Measurements from ENCODE around the gene CRYBG2. TPM values are rescaled to one million over a fixed set of nuclear protein-coding genes. Genes with fewer than 3 reads are reported as not detected.
A peak's percentile ranks its signal among the peaks of the same experiment; 100 is the strongest.

Gene CRYBG2
- total and polyA plus RNA-seq, 10 of the 15 experiments (the other 5 are each of a cell fraction or from before 2014, with no cell fraction given): 0.03 to 1.2 (median 0.11) TPM; not detected in 4

- WGBS (ENCODE audit: insufficient coverage, insufficient replicate concordance, low lambda C conversion rate, missing lambda C conversion rate): under 1% methylated on average over 47 of the region's 51 CpGs
- H3K27ac ChIP-seq (ENCODE audit: control insufficient read depth, insufficient read depth): peak within 1 kb of the TSS; percentile 94
- intact Hi-C loops (cut with micrococcal nuclease; ENCODE audit: unreplicated experiment) (no loop called here), in situ Hi-C loops (cut with MboI) (no loop called here)
- peaks cover 4% of the 10 kb centered on the region for H3K79me2 ChIP-seq (ENCODE audit: control insufficient read depth, insufficient read depth, low read length)
- peak; percentile 96 for FAIRE-seq
- no peaks in the 10 kb centered on the region for H3K9me3 ChIP-seq (replicated peaks; ENCODE audit: control insufficient read depth, insufficient read depth, low read length)
- RAD21 ChIA-PET (ENCODE audit: unreplicated experiment): interaction anchor here (0.7 to 3.9 kb wide), 6 partner anchors 9 to 25 kb away, joined by 3 to 27 read pairs (median 14); partner anchors contain the start of gene CD52
- peak within 1 kb of the TSS; percentile 94 for H2AFZ ChIP-seq (ENCODE audit: control insufficient read depth, low read depth, low read length)
- peak; percentile 100 for ATAC-seq
- H3K36me3 ChIP-seq (ENCODE audit: control insufficient read depth in 2 of 2, insufficient read depth in 2 of 2, low read length in 1 of 2): no peaks in the 10 kb centered on the region
- peak within 1 kb of the TSS; percentile 92 for H3K4me3 ChIP-seq
- SMC1A ChIA-PET (ENCODE audit: uncharacterized antibody, unreplicated experiment): interaction anchor here (0.6 to 3.0 kb wide), 7 partner anchors 10 to 103 kb away, joined by 3 to 40 read pairs (median 5); partner anchors contain the start of gene CD52
- CTCF ChIA-PET: interaction anchor here (0.6 to 4.8 kb wide), 6 partner anchors 11 to 137 kb away, joined by 3 to 34 read pairs (median 7); partner anchors contain the start of gene ZNF593
- BruUV-seq (replicated peaks): TSS peak; percentile 96
- DNase-seq (ENCODE audit: low read depth, low spot score): peak; percentile 87
- no peaks in the 10 kb centered on the region for H4K20me1 ChIP-seq (ENCODE audit: control insufficient read depth, insufficient read depth)
- peak within 1 kb of the TSS; percentile 76 for H3K9ac ChIP-seq (ENCODE audit: control insufficient read depth, insufficient read depth, low read length)
- peak within 1 kb of the TSS; percentile 98 for H3K4me2 ChIP-seq (ENCODE audit: control insufficient read depth, insufficient read depth)
- H3K27me3 ChIP-seq (replicated peaks in 1 of 2; ENCODE audit: control insufficient read depth in 2 of 2, insufficient read depth in 2 of 2, low read length in 1 of 2): no peaks in the 10 kb centered on the region
- POLR2A ChIA-PET: interaction anchor here (0.7 to 5.6 kb wide), 7 partner anchors 10 to 122 kb away, joined by 3 to 58 read pairs (median 5); partner anchors contain the start of gene CD52
- peaks cover 14% of the 10 kb centered on the region for H3K4me1 ChIP-seq (ENCODE audit: control insufficient read depth, insufficient read depth, low read length)
- TF ChIP-seq CHD2 (IDR thresholded peaks at IDR 0.05; ENCODE audit: borderline replicate concordance, low read depth, low read length) (peak; percentile 73; the same call in 1 of the 2 replicates), MXI1 (IDR thresholded peaks at IDR 0.05; ENCODE audit: low read depth, low read length) (peak; percentile 96), E2F8 (IDR thresholded peaks at IDR 0.05; ENCODE audit: low read depth, partially characterized antibody) (no peak), HCFC1 (IDR thresholded peaks at IDR 0.05; ENCODE audit: low read length) (peak; percentile 53), NFYB (IDR thresholded peaks at IDR 0.05; ENCODE audit: insufficient read depth, low read depth, low read length) (peak; percentile 95), JUNB (IDR thresholded peaks at IDR 0.05) (no peak), SP1 (IDR thresholded peaks at IDR 0.05; ENCODE audit: low read depth, low read length) (peak; percentile 87), PAX5 (IDR thresholded peaks at IDR 0.05; ENCODE audit: borderline replicate concordance, low read depth, low read length) (no peak), LARP7 (IDR thresholded peaks at IDR 0.05) (peak; percentile 39), RCOR1 (conservative IDR thresholded peaks at IDR 0.05; ENCODE audit: low read depth, low read length) (no peak), SIN3A (IDR thresholded peaks at IDR 0.05; ENCODE audit: low read depth, low read length) (peak; percentile 98), KLF5 (IDR thresholded peaks at IDR 0.05; ENCODE audit: partially characterized antibody) (peak; percentile 75), SMAD1 (IDR thresholded peaks at IDR 0.05; ENCODE audit: low read depth, partially characterized antibody) (no peak), BHLHE40 (IDR thresholded peaks at IDR 0.05; ENCODE audit: borderline replicate concordance in 1 of 2, low read depth in 2 of 2, low read length in 1 of 2) (peak; percentile 90 to 96), JUND (IDR thresholded peaks at IDR 0.05; ENCODE audit: low read depth, low read length) (no peak), SIX5 (IDR thresholded peaks at IDR 0.05; ENCODE audit: low read depth, low read length, severe bottlenecking) (peak; percentile 35), POLR2AphosphoS5 (IDR thresholded peaks at IDR 0.05; ENCODE audit: low read length) (peak; percentile 38; the same call in 1 of the 2 replicates), BMI1 (IDR thresholded peaks at IDR 0.05; ENCODE audit: borderline replicate concordance) (peak; percentile 95), ZNF207 (IDR thresholded peaks at IDR 0.05; ENCODE audit: borderline replicate concordance) (peak; percentile 49; the same call in 1 of the 2 replicates), SUZ12 (IDR thresholded peaks at IDR 0.05; ENCODE audit: unreplicated experiment) (no peak)
- TF ChIP-seq, protein P1, sequence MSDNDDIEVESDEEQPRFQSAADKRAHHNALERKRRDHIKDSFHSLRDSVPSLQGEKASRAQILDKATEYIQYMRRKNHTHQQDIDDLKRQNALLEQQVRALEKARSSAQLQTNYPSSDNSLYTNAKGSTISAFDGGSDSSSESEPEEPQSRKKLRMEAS (IDR thresholded peaks at IDR 0.05; ENCODE audit: low read depth, low read length): peak; percentile 73
Observed at GRCh38 chr1:26306290-26307229, 47.4 kb downstream of the CRYBG2 start, which contains the start of gene UBXN11. Gene UBXN11, minus strand, starts transcription at chr1:26306636. Its CDS starts 3,753 bp downstream, at chr1:26302883.

All from GM12878 (cell line).